Liver (tissue), 9 donors: ENCODE results near the gene PLA2G3. TPM values are rescaled to one million over a fixed set of nuclear protein-coding genes. Genes with fewer than 3 reads are reported as not detected.
"Not testable (repeated sequence)": the region's sequence is repeated elsewhere in the genome, so short reads cannot be mapped to it uniquely, and the experiment has no call there.

Experiments used
- DNase-seq: peaks from one replicate; pipeline ENCODE4 v3.0.0-alpha.2; 2017; ENCODE audit warnings: low spot score
- H3K27ac ChIP-seq, 2 donors: one replicate each; pipeline ENCODE4 v1.7.0; 2013; ENCODE audit warnings: inconsistent platforms in 2 of 2, low read length in 2 of 2, control low read depth in 1 of 2, low read depth in 1 of 2, mild to moderate bottlenecking in 1 of 2
- H3K27me3 ChIP-seq, 4 donors: one replicate each; pipeline versions ENCODE4 v1.6.1 to v1.7.0; 2013; ENCODE audit warnings: low read length in 3 of 4, inconsistent platforms in 1 of 4, mild to moderate bottlenecking in 1 of 4, moderate library complexity in 1 of 4; ENCODE audit not compliant: control insufficient read depth in 4 of 4, insufficient read depth in 4 of 4
- H3K36me3 ChIP-seq, 4 donors: one replicate each; pipeline versions ENCODE4 v1.6.1 to v1.7.0; 2013; ENCODE audit warnings: low read length in 3 of 4, mild to moderate bottlenecking in 3 of 4, low read depth in 1 of 4, moderate library complexity in 1 of 4; ENCODE audit not compliant: control insufficient read depth in 4 of 4, insufficient read depth in 3 of 4
- H3K4me1 ChIP-seq, 4 donors: one replicate each; pipeline versions ENCODE4 v1.6.1 to v1.7.0; 2013; ENCODE audit warnings: low read length in 3 of 4, mild to moderate bottlenecking in 3 of 4, moderate library complexity in 1 of 4; ENCODE audit not compliant: control insufficient read depth in 4 of 4, insufficient read depth in 4 of 4
- H3K4me3 ChIP-seq, 3 donors: one replicate each; pipeline versions ENCODE4 v1.6.1 to v1.7.0; 2013; ENCODE audit warnings: low read length in 3 of 3, control low read depth in 1 of 3, low read depth in 1 of 3, mild to moderate bottlenecking in 1 of 3
- H3K9ac ChIP-seq, 2 donors: one replicate each; pipeline ENCODE4 v1.7.0; 2013; ENCODE audit warnings: low read length in 2 of 2, mild to moderate bottlenecking in 2 of 2, moderate library complexity in 2 of 2, control low read depth in 1 of 2, low read depth in 1 of 2
- H3K9me3 ChIP-seq, 4 donors: one replicate each; pipeline versions ENCODE4 v1.6.1 to v1.7.0; 2013; ENCODE audit warnings: low read length in 3 of 4; ENCODE audit not compliant: control insufficient read depth in 4 of 4
- EGR1 ChIP-seq, 2 donors: IDR thresholded peaks; 2 replicates each; pipeline ENCODE4 v1.6.1; 2016 to 2018; ENCODE audit warnings: antibody characterized with exemption in 2 of 2, low read depth in 2 of 2
- FOXA1 ChIP-seq: IDR thresholded peaks from 2 replicates; pipeline ENCODE4 v1.6.1; 2016; ENCODE audit warnings: antibody characterized with exemption
- FOXA2 ChIP-seq: IDR thresholded peaks from 2 replicates; pipeline ENCODE4 v1.6.1; 2016; ENCODE audit warnings: antibody characterized with exemption
- GABPA ChIP-seq, 2 donors: IDR thresholded peaks in 1 of 2; conservative IDR thresholded peaks in 1 of 2; 2 replicates each; pipeline ENCODE4 v1.6.1; 2016; ENCODE audit warnings: antibody characterized with exemption in 2 of 2, mild to moderate bottlenecking in 1 of 2, moderate library complexity in 1 of 2
- HNF4A ChIP-seq, 2 donors: conservative IDR thresholded peaks; 2 replicates each; pipeline ENCODE4 v1.6.1; 2016; ENCODE audit warnings: antibody characterized with exemption in 2 of 2, mild to moderate bottlenecking in 2 of 2
- HNF4G ChIP-seq: IDR thresholded peaks from 2 replicates; pipeline ENCODE4 v1.6.1; 2016; ENCODE audit warnings: antibody characterized with exemption
- JUND ChIP-seq, 2 donors: IDR thresholded peaks; 2 replicates each; pipeline ENCODE4 v1.6.1; 2016; ENCODE audit warnings: antibody characterized with exemption in 2 of 2
- NR2F2 ChIP-seq: IDR thresholded peaks from 2 replicates; pipeline ENCODE4 v1.6.1; 2016; ENCODE audit warnings: antibody characterized with exemption
- RAD21 ChIP-seq, 2 donors: IDR thresholded peaks; 2 replicates each; pipeline ENCODE4 v1.6.1; 2016; ENCODE audit warnings: antibody characterized with exemption in 2 of 2, mild to moderate bottlenecking in 2 of 2
- RXRA ChIP-seq, 2 donors: IDR thresholded peaks; 2 replicates each; pipeline ENCODE4 v1.6.1; 2017 to 2018; ENCODE audit warnings: antibody characterized with exemption in 2 of 2, mild to moderate bottlenecking in 1 of 2
- SP1 ChIP-seq: IDR thresholded peaks from 2 replicates; pipeline ENCODE4 v1.6.1; 2018; ENCODE audit warnings: antibody characterized with exemption, mild to moderate bottlenecking
- TAF1 ChIP-seq: conservative IDR thresholded peaks from 2 replicates; pipeline ENCODE4 v1.6.1; 2016; ENCODE audit warnings: antibody characterized with exemption, mild to moderate bottlenecking
- YY1 ChIP-seq: IDR thresholded peaks from 2 replicates; pipeline ENCODE4 v1.6.1; 2016; ENCODE audit warnings: antibody characterized with exemption, mild to moderate bottlenecking
- ZBTB33 ChIP-seq: IDR thresholded peaks from 2 replicates; pipeline ENCODE4 v1.6.1; 2016; ENCODE audit warnings: antibody characterized with exemption
- WGBS: extraction: QIAGEN DNeasy Blood & Tissue Kit; methylation state at CpG from one replicate; pipeline ENCODE4 v1.1.7; 2013; 5-methylcytosine and 5-hydroxymethylcytosine counted together
- polyA plus RNA-seq, 2 donors: library from polyadenylated mRNA; stranded (reverse) in 1 of 2; unstranded in 1 of 2; fragments of 200-250 nt in 1 of 2; fragments of >200 nt in 1 of 2; fragmentation: Nextera tagmentation in 1 of 2; extraction: Ambion mirVana in 1 of 2; gene quantifications; one replicate each; pipeline versions ENCODE4 v1.2.1 to v1.2.3, GENCODE V29; 2013 to 2015
- total RNA-seq, 2 donors: library from RNA; depleted of rRNA; stranded (reverse); fragments of >200 nt; gene quantifications; one replicate each; pipeline ENCODE4 v1.2.3, GENCODE V29; 2014
- TF ChIP-seq, protein P1 (sequence below): fragments of 150-350 bp; IDR thresholded peaks from 2 replicates; pipeline ENCODE4 v1.5.1; 2017; ENCODE audit warnings: improper control_type of control experiment, low read depth, low read length; ENCODE audit not compliant: missing input control
- TF ChIP-seq, protein P2 (sequence below): IDR thresholded peaks from 2 replicates; pipeline ENCODE4 v1.6.1; 2016; ENCODE audit warnings: antibody characterized with exemption
- donor health status: healthy.
- donor health status: healthy.
- donor health status: healthy.
- donor health status: healthy.
- donor health status: healthy.

The PLA2G3 gene
- total and polyA plus RNA-seq, 4 donors: not detected

DNA sequence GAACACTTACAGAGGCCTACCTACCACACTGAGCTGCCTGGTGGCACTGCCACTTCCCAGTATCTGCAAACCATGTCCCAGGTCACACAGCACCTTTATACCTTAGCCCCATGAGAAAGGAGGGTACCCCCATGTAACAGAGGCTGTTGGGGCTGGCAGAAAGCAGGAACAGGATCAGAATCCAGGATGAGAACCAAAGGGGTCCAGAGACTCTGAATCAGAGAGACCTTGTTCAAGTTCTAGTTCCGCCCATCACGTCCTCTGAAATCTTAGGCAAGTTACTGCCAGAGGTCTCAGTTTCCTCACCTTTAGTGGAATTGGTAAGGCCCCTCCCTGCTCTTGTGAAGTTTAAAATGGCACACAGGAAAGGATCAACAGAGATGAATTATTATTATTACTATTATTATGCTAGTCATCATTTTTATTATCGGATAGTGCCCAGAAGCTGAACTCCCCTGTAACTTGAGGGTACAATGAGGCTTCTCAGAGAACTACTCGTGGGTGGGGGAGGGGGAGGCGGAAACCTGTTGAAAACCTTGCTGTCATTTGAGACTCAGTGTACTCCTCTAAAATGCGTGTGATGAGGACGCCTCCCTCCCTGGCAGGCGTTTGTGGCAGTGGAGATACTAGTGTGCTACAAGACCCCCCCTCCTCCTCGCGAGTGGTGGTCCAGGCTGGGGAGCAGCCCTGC is 42.2 kb downstream of the PLA2G3 start:
- DNase-seq: no peak
- TF ChIP-seq, protein P1, sequence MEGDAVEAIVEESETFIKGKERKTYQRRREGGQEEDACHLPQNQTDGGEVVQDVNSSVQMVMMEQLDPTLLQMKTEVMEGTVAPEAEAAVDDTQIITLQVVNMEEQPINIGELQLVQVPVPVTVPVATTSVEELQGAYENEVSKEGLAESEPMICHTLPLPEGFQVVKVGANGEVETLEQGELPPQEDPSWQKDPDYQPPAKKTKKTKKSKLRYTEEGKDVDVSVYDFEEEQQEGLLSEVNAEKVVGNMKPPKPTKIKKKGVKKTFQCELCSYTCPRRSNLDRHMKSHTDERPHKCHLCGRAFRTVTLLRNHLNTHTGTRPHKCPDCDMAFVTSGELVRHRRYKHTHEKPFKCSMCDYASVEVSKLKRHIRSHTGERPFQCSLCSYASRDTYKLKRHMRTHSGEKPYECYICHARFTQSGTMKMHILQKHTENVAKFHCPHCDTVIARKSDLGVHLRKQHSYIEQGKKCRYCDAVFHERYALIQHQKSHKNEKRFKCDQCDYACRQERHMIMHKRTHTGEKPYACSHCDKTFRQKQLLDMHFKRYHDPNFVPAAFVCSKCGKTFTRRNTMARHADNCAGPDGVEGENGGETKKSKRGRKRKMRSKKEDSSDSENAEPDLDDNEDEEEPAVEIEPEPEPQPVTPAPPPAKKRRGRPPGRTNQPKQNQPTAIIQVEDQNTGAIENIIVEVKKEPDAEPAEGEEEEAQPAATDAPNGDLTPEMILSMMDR: no peak
- TF ChIP-seq GABPA (IDR thresholded peaks at IDR 0.05 in 1 of 2, conservative IDR thresholded peaks at IDR 0.05 in 1 of 2): no peak
- TF ChIP-seq NR2F2: no peak
- TF ChIP-seq, protein P2, sequence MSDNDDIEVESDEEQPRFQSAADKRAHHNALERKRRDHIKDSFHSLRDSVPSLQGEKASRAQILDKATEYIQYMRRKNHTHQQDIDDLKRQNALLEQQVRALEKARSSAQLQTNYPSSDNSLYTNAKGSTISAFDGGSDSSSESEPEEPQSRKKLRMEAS: no peak
- TF ChIP-seq JUND (IDR thresholded peaks at IDR 0.05): no peak
- TF ChIP-seq FOXA1: no peak
- no peak for TF ChIP-seq HNF4A (conservative IDR thresholded peaks at IDR 0.05)
- no peak for TF ChIP-seq FOXA2
- TF ChIP-seq TAF1: no peak
- no peak for TF ChIP-seq SP1
- TF ChIP-seq HNF4G: no peak
- TF ChIP-seq RXRA (IDR thresholded peaks at IDR 0.05): no peak
- Histone ChIP-seq H3K36me3 (peaks cover 0 to 5% (median 2%) of the 10 kb centered on the region in 4 donors), H3K4me3 (no peak overlapping the region), H3K27me3 (no peaks in the 10 kb centered on the region), H3K27ac (no peak overlapping the region), H3K4me1 (no peaks in the 10 kb centered on the region), H3K9me3 (no peaks in the 10 kb centered on the region), H3K9ac (no peak overlapping the region)
- 87% methylated on average over 10 of the region's 10 CpGs for WGBS

- H3K36me3 ChIP-seq, H3K27ac ChIP-seq: not testable (repeated sequence)
- 96% methylated on average over 5 of the region's 5 CpGs for WGBS
These were observed 42.8 kb downstream of the PLA2G3 start for GRCh38 chr22:31097539-31097938.

DNA sequence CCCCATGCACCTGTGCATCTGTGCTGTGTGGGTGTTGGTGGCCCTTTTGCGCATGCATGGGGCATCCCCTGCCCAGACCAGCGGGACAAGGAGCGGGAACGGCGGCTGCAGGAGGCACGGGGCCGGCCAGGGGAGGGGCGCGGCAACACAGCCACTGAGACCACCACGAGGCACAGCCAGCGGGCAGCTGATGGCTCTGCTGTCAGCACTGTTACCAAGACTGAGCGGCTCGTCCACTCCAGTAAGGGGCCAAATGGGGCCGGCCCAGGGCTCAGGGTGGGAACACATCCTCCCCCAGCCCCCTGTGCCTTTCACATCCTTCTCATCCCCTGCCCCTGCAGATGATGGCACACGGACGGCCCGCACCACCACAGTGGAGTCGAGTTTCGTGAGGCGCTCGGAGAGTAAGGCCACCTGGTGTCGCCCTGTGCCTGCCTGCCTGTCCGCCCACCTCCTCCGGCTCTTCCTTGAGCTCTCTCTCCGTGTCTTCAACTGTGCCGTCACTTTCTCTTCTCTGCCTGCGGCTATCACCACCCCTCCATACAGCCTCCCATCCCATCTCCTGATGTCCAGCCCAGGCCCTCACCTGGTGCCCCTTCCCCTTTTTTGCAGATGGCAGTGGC is 43.5 kb downstream of the PLA2G3 start:
- Histone ChIP-seq H3K36me3 (peaks cover 0 to 5% (median 2%) of the 10 kb centered on the region in 4 donors), H3K9ac (no peak overlapping the region), H3K4me1 (peaks cover 0 to 2% (median 0%) of the 10 kb centered on the region in 4 donors), H3K27me3 (no peaks in the 10 kb centered on the region), H3K4me3 (no peak overlapping the region), H3K9me3 (no peaks in the 10 kb centered on the region), H3K27ac (no peak overlapping the region)
- no peak for DNase-seq
- WGBS: 94% methylated on average over 27 of the region's 27 CpGs
- TF ChIP-seq JUND (IDR thresholded peaks at IDR 0.05) (no peak), YY1 (no peak), RXRA (IDR thresholded peaks at IDR 0.05) (no peak), RAD21 (IDR thresholded peaks at IDR 0.05) (no peak), FOXA1 (no peak), SP1 (no peak), TAF1 (no peak), FOXA2 (no peak), HNF4A (conservative IDR thresholded peaks at IDR 0.05) (no peak), EGR1 (IDR thresholded peaks at IDR 0.05; ENCODE audit: low read depth in 2 of 2) (no peak), HNF4G (no peak), NR2F2 (no peak), GABPA (IDR thresholded peaks at IDR 0.05 in 1 of 2, conservative IDR thresholded peaks at IDR 0.05 in 1 of 2) (no peak), ZBTB33 (no peak)
- TF ChIP-seq, protein P1: no peak
- TF ChIP-seq, protein P2: no peak

More at GRCh38 chr22:31097539-31097938, 42.8 kb downstream of the PLA2G3 start:
- not testable (repeated sequence) for H3K27me3 ChIP-seq, H3K9me3 ChIP-seq, H3K4me3 ChIP-seq, H3K9ac ChIP-seq, DNase-seq, H3K4me1 ChIP-seq
